Measurements from ENCODE around the gene TPH2.

The TPH2 gene

GRCh38 chr12:71938728-71939385, at the start of gene TPH2:
Gene TPH2 (plus strand): TSS chr12:71938845. CDS start chr12:71938987, 142 bp downstream.
- in situ Hi-C loops (cut with HindIII; ENCODE audit: low sequenced_read_pairs) = no loop called here

GRCh38 chr12:71890475-71890874, 48.2 kb upstream of the TPH2 start:
- in situ Hi-C loops (cut with HindIII; ENCODE audit: low sequenced_read_pairs) = no loop called here

- in situ Hi-C loops (cut with HindIII; ENCODE audit: low sequenced_read_pairs) = no loop called here
Measured at GRCh38 chr12:71892059-71892458, 46.6 kb upstream of the TPH2 start.

- in situ Hi-C loops (cut with HindIII; ENCODE audit: low sequenced_read_pairs) = no loop called here
Measured at GRCh38 chr12:71896205-71896882, 42.3 kb upstream of the TPH2 start.

- in situ Hi-C loops (cut with HindIII; ENCODE audit: low sequenced_read_pairs) = no loop called here
Measured at GRCh38 chr12:71900091-71900490, 38.6 kb upstream of the TPH2 start.

- in situ Hi-C loops (cut with HindIII; ENCODE audit: low sequenced_read_pairs) = no loop called here
Measured at GRCh38 chr12:71904629-71905028, 34.0 kb upstream of the TPH2 start.

GRCh38 chr12:71935594-71935993, 3.1 kb upstream of the TPH2 start:
- in situ Hi-C loops (cut with HindIII; ENCODE audit: low sequenced_read_pairs) = no loop called here

GRCh38 chr12:71940068-71940467, 1.4 kb downstream of the TPH2 start:
- in situ Hi-C loops (cut with HindIII; ENCODE audit: low sequenced_read_pairs) = no loop called here

GRCh38 chr12:71941174-71941573, 2.5 kb downstream of the TPH2 start:
- in situ Hi-C loops (cut with HindIII; ENCODE audit: low sequenced_read_pairs) = no loop called here

GRCh38 chr12:71942259-71942658, 3.6 kb downstream of the TPH2 start:
- in situ Hi-C loops (cut with HindIII; ENCODE audit: low sequenced_read_pairs) = no loop called here

- in situ Hi-C loops (cut with HindIII; ENCODE audit: low sequenced_read_pairs) = no loop called here
Measured at GRCh38 chr12:71942703-71943102, 4.1 kb downstream of the TPH2 start.

- in situ Hi-C loops (cut with HindIII; ENCODE audit: low sequenced_read_pairs) = no loop called here
Measured at GRCh38 chr12:71945121-71945520, 6.5 kb downstream of the TPH2 start.

GRCh38 chr12:71945883-71946282, 7.2 kb downstream of the TPH2 start:
- in situ Hi-C loops (cut with HindIII; ENCODE audit: low sequenced_read_pairs) = no loop called here

- in situ Hi-C loops (cut with HindIII; ENCODE audit: low sequenced_read_pairs) = no loop called here
Measured at GRCh38 chr12:71947645-71948105, 9.0 kb downstream of the TPH2 start.

GRCh38 chr12:71948390-71948789, 9.7 kb downstream of the TPH2 start:
- in situ Hi-C loops (cut with HindIII; ENCODE audit: low sequenced_read_pairs) = no loop called here

GRCh38 chr12:71949646-71950045, 11.0 kb downstream of the TPH2 start:
- in situ Hi-C loops (cut with HindIII; ENCODE audit: low sequenced_read_pairs) = no loop called here

GRCh38 chr12:71950404-71950803, 11.8 kb downstream of the TPH2 start:
- in situ Hi-C loops (cut with HindIII; ENCODE audit: low sequenced_read_pairs) = no loop called here

GRCh38 chr12:71950819-71951218, 12.2 kb downstream of the TPH2 start:
- in situ Hi-C loops (cut with HindIII; ENCODE audit: low sequenced_read_pairs) = no loop called here

GRCh38 chr12:71954083-71954778, 15.6 kb downstream of the TPH2 start:
- in situ Hi-C loops (cut with HindIII; ENCODE audit: low sequenced_read_pairs) = no loop called here

- in situ Hi-C loops (cut with HindIII; ENCODE audit: low sequenced_read_pairs) = no loop called here
Measured at GRCh38 chr12:71954861-71955260, 16.2 kb downstream of the TPH2 start.

- in situ Hi-C loops (cut with HindIII; ENCODE audit: low sequenced_read_pairs) = no loop called here
Measured at GRCh38 chr12:71955970-71956369, 17.3 kb downstream of the TPH2 start.

- in situ Hi-C loops (cut with HindIII; ENCODE audit: low sequenced_read_pairs) = no loop called here
Measured at GRCh38 chr12:71958056-71958455, 19.4 kb downstream of the TPH2 start.

Measured in endothelial cell of hepatic sinusoid (primary cell).